ENCODE results near the gene LIPA.
"Not testable (repeated sequence)": the region's sequence is repeated elsewhere in the genome, so short reads cannot be mapped to it uniquely, and the experiment has no call there.

LIPA gene

DNA sequence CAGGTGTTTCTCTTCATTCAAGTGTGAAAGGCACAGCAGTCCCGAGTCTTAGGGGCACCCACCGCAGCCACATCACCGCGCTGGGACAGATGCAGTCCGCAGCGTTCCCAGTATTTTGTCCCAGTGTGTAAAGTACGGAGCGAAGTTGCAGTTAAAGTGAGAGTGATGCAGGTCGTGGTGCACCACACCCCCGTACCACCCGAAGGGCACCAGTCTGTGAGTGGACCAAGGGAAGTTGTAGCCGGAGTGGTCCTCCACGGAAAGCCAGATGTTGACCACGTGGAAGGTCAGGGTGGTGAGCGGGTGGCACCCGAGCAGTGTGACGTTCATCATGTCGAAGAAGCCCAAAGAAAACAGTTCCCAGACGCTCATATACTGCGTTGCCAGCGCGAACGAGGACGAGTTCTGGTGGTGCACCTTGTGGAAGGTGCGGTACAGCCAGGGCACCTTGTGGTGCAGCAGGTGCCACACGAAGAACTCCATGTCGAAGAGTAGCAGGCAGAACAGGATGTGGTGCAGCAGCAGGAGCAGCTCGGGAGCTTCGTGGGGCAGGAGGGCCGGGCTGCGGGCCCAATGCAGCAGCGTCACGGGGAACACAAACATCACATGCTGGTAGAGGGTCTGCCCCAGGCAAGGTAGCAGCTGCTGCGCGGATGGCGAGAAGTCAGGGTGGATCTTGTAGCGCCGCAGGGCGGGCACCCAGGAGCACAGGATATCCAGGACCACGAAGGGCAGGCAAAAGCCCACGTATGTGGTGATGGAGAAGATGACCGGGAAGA is 45.0 kb downstream of the LIPA start:
- Histone ChIP-seq H3K9me3 (ENCODE audit: insufficient read depth, low read depth, low read length) (no peaks in the 10 kb centered on the region), H3K27me3 (ENCODE audit: insufficient read depth, low read length) (peaks cover 86% of the 10 kb centered on the region), H3K4me3 (ENCODE audit: low read length) (peak overlapping the region; percentile 49), H3K9ac (ENCODE audit: low read depth, low read length) (no peak overlapping the region), H3K36me3 (ENCODE audit: insufficient read depth, low read length) (no peaks in the 10 kb centered on the region), H3K27ac (ENCODE audit: low read depth, low read length) (no peak overlapping the region), H3K4me1 (ENCODE audit: insufficient read depth, low read length) (peaks cover 18% of the 10 kb centered on the region)
- WGBS: 7% methylated on average over 42 of the region's 42 CpGs

DNA sequence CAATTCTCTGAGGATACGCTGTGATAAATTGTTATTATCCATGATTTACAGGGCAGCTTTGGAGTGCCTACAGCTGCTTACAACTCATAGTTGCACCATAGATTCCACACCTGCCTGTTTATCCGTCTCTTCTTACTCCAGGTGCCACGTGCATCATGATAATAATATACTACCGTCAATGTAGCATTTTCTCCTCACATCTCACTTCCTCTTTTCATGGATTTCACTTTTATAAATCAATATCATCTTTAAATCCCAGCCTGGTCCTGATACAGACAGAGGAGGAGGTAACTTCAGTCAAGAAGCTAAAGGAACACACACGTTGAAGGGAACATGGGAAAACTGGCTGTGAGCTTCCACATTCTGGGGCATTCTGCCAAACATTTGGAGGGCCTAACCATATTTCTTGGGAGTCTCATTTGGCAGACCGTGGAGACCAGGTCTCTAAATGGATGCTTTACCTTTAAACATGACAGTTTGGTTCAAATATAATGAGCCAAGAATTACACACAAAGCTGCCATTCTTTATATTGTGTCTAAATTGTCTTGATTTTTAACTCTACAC is 46.9 kb downstream of the LIPA start:
- no peak overlapping the region for H3K27ac ChIP-seq (ENCODE audit: low read depth, low read length)
- no peak overlapping the region for H3K9ac ChIP-seq (ENCODE audit: low read depth, low read length)
- WGBS: 91% methylated on average over 5 of the region's 6 CpGs
- no peaks in the 10 kb centered on the region for H3K36me3 ChIP-seq (ENCODE audit: insufficient read depth, low read length)
- peaks cover 18% of the 10 kb centered on the region for H3K4me1 ChIP-seq (ENCODE audit: insufficient read depth, low read length)
- no peaks in the 10 kb centered on the region for H3K9me3 ChIP-seq (ENCODE audit: insufficient read depth, low read depth, low read length)
- H3K4me3 ChIP-seq (ENCODE audit: low read length): no peak overlapping the region
- H3K27me3 ChIP-seq (ENCODE audit: insufficient read depth, low read length): peaks cover 67% of the 10 kb centered on the region

DNA sequence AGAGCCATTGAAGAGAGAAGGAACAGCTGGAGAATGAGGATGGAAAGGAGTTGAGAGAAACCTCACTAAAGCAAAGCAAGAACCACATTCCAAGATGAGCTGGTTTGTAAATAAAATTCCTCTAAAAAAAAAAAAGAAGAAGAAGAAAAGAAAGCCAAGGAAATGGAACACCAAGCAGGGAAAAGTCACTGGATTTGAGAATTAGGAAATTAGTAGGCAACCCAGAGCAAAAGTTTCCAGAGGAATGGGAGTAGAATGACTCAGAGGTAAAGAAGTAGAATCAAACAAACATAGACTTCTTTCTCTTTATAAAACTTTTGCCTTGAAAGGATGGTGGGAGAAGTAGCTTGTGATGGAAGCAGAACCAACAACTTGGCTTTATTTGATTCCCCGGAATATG is 48.3 kb downstream of the LIPA start:
- no peak overlapping the region for H3K27ac ChIP-seq (ENCODE audit: low read depth, low read length)
- H3K9ac ChIP-seq (ENCODE audit: low read depth, low read length): no peak overlapping the region
- H3K36me3 ChIP-seq (ENCODE audit: insufficient read depth, low read length): no peaks in the 10 kb centered on the region
- H3K27me3 ChIP-seq (ENCODE audit: insufficient read depth, low read length): peaks cover 52% of the 10 kb centered on the region
- H3K9me3 ChIP-seq (ENCODE audit: insufficient read depth, low read depth, low read length): no peaks in the 10 kb centered on the region
- H3K4me3 ChIP-seq (ENCODE audit: low read length): no peak overlapping the region
- 95% methylated on average over 1 of the region's 1 CpG for WGBS
- H3K4me1 ChIP-seq (ENCODE audit: insufficient read depth, low read length): peaks cover 18% of the 10 kb centered on the region

DNA sequence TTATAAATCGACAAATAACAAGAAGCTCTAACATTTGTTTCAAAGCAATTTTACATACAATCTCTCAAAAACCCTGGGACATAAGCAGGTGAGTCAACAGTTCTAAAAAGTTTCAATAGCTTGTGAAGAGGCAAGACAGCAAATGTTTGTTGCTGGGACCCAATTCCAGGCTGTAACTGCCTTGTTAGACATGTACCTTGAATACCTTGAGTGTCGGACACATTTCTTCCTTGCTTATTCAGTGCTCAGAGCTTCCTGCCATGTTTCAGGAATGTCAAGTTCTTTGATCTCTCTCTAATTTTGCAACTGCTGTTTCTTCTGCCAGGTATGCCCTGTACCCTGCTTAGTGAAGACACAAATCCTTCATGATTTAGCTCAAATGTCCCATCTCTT is 49.5 kb downstream of the LIPA start:
- Histone ChIP-seq H3K9me3 (ENCODE audit: insufficient read depth, low read depth, low read length) (no peaks in the 10 kb centered on the region), H3K4me3 (ENCODE audit: low read length) (no peak overlapping the region), H3K9ac (ENCODE audit: low read depth, low read length) (no peak overlapping the region), H3K27me3 (ENCODE audit: insufficient read depth, low read length) (peaks cover 40% of the 10 kb centered on the region), H3K36me3 (ENCODE audit: insufficient read depth, low read length) (no peaks in the 10 kb centered on the region), H3K4me1 (ENCODE audit: insufficient read depth, low read length) (peaks cover 14% of the 10 kb centered on the region), H3K27ac (ENCODE audit: low read depth, low read length) (no peak overlapping the region)
- 77% methylated on average over 2 of the region's 2 CpGs for WGBS

DNA sequence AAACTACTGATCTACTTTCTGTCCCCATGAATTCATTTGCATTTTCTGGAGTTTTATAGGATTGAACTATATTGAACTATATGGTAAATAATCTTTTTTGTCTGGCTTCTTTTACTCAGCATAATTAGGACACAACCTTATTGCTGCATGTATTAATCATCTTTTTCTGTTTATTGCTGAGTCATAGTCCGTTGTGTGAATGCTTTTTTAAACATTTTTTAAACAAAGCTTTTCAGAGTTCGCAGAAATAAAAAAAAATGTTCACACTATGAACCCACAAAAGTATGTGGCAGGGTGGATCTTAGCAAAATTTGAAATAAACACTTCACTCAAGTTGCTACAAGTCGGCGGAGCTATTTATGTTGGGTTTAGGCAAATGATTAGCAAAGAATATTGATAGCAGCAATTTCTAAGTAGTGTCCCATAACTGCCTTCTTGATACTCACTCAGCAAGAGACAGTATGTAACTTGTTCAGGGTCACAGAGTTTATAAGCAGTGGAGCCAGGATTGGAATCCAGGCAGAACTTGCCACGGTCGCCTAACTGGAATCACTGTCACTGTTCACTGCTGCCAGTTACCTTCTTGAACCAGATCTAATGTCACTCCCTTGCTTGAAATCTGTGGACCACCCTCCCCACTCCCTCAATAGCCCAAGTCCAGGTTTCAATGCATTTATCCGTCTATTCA is 50.1 kb downstream of the LIPA start:
- 95% methylated on average over 7 of the region's 7 CpGs for WGBS
- H3K9ac ChIP-seq (ENCODE audit: low read depth, low read length): no peak overlapping the region
- no peaks in the 10 kb centered on the region for H3K9me3 ChIP-seq (ENCODE audit: insufficient read depth, low read depth, low read length)
- H3K27me3 ChIP-seq (ENCODE audit: insufficient read depth, low read length): peaks cover 35% of the 10 kb centered on the region
- peaks cover 13% of the 10 kb centered on the region for H3K4me1 ChIP-seq (ENCODE audit: insufficient read depth, low read length)
- no peak overlapping the region for H3K27ac ChIP-seq (ENCODE audit: low read depth, low read length)
- no peaks in the 10 kb centered on the region for H3K36me3 ChIP-seq (ENCODE audit: insufficient read depth, low read length)
- H3K4me3 ChIP-seq (ENCODE audit: low read length): no peak overlapping the region

DNA sequence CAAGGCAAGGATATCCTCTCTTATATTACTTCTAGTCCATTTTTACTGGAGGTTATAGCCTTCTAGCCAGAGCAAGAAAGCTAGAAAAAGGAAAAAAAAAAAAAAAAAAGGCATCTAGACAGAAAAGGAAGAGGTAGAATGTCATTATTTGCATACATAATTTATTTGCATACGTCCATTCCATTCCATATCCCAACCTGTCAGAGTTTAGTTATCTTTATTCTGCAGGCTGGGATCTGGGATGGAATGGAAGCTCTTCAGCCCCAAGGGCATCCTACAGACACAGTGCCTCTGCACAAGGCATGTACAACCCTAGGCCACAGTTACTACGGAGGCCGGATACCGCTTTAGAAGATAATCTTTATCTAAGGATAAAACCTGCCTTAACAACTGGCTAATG is 54.1 kb downstream of the LIPA start:
- Histone ChIP-seq H3K9ac (ENCODE audit: low read depth, low read length) (no peak overlapping the region), H3K36me3 (ENCODE audit: insufficient read depth, low read length) (no peaks in the 10 kb centered on the region), H3K9me3 (ENCODE audit: insufficient read depth, low read depth, low read length) (no peaks in the 10 kb centered on the region), H3K27ac (ENCODE audit: low read depth, low read length) (no peak overlapping the region), H3K4me3 (ENCODE audit: low read length) (no peak overlapping the region), H3K27me3 (ENCODE audit: insufficient read depth, low read length) (peaks cover 2% of the 10 kb centered on the region; the same call in 1 of the 2 replicates), H3K4me1 (ENCODE audit: insufficient read depth, low read length) (no peaks in the 10 kb centered on the region)
- WGBS: 88% methylated on average over 3 of the region's 4 CpGs

DNA sequence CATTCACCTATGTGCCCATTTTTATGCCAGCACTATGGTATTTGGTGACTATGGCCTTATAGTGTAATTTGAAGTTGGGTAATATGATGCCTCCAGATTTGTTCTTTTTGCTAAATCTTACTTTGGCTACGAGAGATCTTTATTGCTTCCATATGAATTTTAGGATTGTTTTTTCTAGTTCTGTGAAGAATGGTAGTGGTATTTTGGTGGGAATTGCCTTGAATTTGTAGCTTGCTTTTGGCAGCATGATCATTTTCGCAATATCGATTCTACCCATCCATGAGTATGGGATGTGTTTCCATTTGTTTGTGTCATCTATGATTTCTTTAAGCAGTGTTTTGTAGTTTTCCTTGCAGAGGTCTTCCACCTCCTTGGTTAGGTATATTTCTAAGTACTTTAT is 60.3 kb downstream of the LIPA start:
- H3K9me3 ChIP-seq (ENCODE audit: insufficient read depth, low read depth, low read length); H3K4me3 ChIP-seq (ENCODE audit: low read length); H3K36me3 ChIP-seq (ENCODE audit: insufficient read depth, low read length); H3K27me3 ChIP-seq (ENCODE audit: insufficient read depth, low read length); H3K27ac ChIP-seq (ENCODE audit: low read depth, low read length); H3K9ac ChIP-seq (ENCODE audit: low read depth, low read length); H3K4me1 ChIP-seq (ENCODE audit: insufficient read depth, low read length): not testable (repeated sequence)
- WGBS: 97% methylated on average over 3 of the region's 3 CpGs

DNA sequence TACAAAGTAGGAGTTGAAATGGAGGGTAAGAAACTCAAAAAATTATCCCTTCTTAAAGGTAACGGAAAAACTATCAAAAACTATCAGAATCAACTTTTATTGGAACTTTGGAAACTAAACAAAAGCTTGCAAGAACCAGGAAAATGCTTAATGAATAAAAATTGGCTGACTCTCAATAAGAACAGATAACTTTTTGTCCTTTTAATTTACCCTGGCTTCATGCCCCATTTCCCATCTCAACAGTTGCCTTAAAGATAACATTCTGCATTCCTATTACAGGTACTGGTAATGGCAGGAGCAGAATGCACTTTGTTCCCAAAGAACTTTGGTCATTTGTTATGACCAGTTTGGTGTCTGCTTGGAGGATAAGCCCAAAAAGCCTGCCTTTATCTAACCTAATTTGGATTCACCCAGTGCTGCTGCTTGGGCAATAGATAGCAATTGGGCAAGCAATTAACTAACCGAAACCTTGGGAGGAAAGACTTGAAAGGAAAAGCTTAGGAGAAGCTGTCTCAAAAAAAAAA is 62.3 kb downstream of the LIPA start:
- no peaks in the 10 kb centered on the region for H3K4me1 ChIP-seq (ENCODE audit: insufficient read depth, low read length)
- no peaks in the 10 kb centered on the region for H3K9me3 ChIP-seq (ENCODE audit: insufficient read depth, low read depth, low read length)
- H3K27me3 ChIP-seq (ENCODE audit: insufficient read depth, low read length): no peaks in the 10 kb centered on the region
- H3K9ac ChIP-seq (ENCODE audit: low read depth, low read length): no peak overlapping the region
- H3K27ac ChIP-seq (ENCODE audit: low read depth, low read length): no peak overlapping the region
- H3K4me3 ChIP-seq (ENCODE audit: low read length): no peak overlapping the region
- 100% methylated on average over 1 of the region's 2 CpGs for WGBS
- H3K36me3 ChIP-seq (ENCODE audit: insufficient read depth, low read length): no peaks in the 10 kb centered on the region

DNA sequence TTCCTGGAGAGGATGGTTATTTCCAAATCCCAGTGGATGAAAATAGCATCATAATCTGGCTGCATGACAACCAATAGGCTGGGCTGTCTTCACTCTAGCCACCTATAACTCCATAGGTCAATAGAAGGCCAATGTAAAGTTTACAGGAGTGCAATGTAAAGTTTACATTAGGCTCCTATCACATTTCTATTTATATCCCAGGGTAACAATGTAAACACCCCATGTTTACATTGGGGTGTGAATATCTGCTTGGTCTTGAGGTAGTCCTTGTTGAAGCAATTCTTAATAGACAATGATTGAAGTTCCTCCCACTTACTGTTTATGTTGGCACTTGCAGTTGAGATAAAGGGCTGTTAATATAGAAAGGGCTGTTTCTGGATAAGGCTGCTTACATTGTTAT is 65.9 kb downstream of the LIPA start:
- no peak overlapping the region for H3K9ac ChIP-seq (ENCODE audit: low read depth, low read length)
- no peaks in the 10 kb centered on the region for H3K9me3 ChIP-seq (ENCODE audit: insufficient read depth, low read depth, low read length)
- no peak overlapping the region for H3K4me3 ChIP-seq (ENCODE audit: low read length)
- H3K4me1 ChIP-seq (ENCODE audit: insufficient read depth, low read length): no peaks in the 10 kb centered on the region
- H3K27me3 ChIP-seq (ENCODE audit: insufficient read depth, low read length): no peaks in the 10 kb centered on the region
- H3K36me3 ChIP-seq (ENCODE audit: insufficient read depth, low read length): no peaks in the 10 kb centered on the region
- H3K27ac ChIP-seq (ENCODE audit: low read depth, low read length): no peak overlapping the region

DNA sequence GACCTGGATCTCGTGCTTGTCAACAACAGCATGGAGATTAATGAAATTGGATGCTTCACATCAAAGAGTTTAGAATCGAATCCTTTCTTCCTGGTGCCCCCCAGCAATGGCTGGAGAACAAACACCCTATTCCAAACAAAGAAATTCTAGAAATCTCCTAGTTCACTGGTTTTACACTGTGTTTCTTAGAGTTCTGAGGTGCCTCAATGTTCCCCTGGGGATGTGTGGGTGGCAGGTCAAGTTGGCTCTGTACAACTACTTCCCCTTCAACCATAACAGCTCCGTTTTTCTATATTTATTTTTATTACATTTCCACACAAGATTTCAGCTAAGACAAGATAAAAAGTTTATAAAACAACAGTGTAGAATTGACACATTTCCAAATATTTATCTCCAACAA is 66.9 kb downstream of the LIPA start:
- Histone ChIP-seq H3K36me3 (ENCODE audit: insufficient read depth, low read length) (no peaks in the 10 kb centered on the region), H3K9me3 (ENCODE audit: insufficient read depth, low read depth, low read length) (no peaks in the 10 kb centered on the region), H3K27ac (ENCODE audit: low read depth, low read length) (no peak overlapping the region), H3K9ac (ENCODE audit: low read depth, low read length) (no peak overlapping the region), H3K4me3 (ENCODE audit: low read length) (no peak overlapping the region), H3K27me3 (ENCODE audit: insufficient read depth, low read length) (no peaks in the 10 kb centered on the region), H3K4me1 (ENCODE audit: insufficient read depth, low read length) (no peaks in the 10 kb centered on the region)
- WGBS: 91% methylated on average over 3 of the region's 3 CpGs

DNA sequence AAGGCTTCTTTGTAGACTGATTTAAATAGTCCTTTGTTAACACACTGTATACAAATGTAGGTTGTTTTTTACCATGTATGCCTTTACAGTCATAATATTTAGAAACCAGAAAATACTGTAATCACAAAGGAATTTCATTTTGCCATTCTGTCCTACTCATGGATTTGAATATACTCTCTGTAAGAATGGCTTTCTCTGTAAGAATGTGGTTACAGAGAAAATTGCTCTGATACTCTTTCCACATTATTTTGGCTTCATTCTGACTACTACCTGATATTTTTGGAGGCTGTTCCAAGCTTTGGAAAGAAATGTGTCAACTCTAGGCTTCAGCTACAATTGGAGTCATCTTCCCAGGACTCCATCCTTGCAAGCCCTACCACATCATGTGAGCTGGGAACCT is 68.0 kb downstream of the LIPA start:
- Histone ChIP-seq H3K9me3 (ENCODE audit: insufficient read depth, low read depth, low read length) (no peaks in the 10 kb centered on the region), H3K9ac (ENCODE audit: low read depth, low read length) (no peak overlapping the region), H3K4me1 (ENCODE audit: insufficient read depth, low read length) (no peaks in the 10 kb centered on the region), H3K27me3 (ENCODE audit: insufficient read depth, low read length) (no peaks in the 10 kb centered on the region), H3K27ac (ENCODE audit: low read depth, low read length) (no peak overlapping the region), H3K4me3 (ENCODE audit: low read length) (no peak overlapping the region), H3K36me3 (ENCODE audit: insufficient read depth, low read length) (no peaks in the 10 kb centered on the region)

Measured in HUES64 (cell line).